Activated CD4-positive, alpha-beta T cell treated with anti-CD3 and anti-CD28 coated beads, Interleukin-2, amount 50 U/mL, for 4 hours (primary cell): Measurements from ENCODE around the gene CCR6.

Experiments
- DNase-seq, 2 experiments: peaks; one replicate each; pipeline ENCODE4 v3.0.0-alpha.2; 2020

Gene CCR6

DNA sequence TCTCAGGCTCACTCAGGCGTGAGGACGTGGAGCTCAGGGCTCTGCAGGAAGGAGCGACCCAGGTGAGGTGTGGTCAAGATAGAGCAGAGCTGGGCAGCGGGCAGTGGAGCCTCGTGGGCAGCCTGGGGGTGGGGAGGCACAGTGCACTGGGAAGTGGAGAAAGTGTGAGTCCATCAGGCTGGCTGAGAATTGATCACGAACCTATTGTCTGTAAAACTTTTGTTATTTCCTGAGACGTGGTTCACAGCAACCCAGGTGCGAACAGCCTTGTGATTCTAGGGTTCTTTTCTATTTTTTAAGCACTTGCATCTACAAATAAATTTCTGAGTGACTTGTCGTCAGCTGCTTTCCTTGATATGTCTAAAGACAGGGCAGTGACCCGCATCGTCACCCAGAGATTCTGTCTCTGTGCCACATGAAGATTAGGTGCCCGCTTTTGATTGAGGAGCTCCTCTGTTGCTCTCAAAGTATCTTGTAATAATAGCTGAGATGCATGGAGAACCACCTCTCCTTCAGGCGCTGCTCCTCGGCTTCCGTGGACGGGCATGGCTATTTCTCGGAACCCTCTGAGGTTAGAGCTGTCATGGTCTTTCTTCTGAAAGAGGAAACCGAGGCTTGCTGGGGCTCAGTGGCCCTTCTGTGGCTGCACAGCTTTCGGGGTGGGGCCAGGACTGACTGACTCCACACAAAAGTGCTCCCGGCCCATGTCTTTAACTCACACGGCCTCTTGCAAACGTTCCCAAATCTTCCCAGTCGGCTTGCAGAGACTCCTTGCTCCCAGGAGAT, 662 bp upstream of the CCR6 start:
- DNase-seq = no peak

DNA sequence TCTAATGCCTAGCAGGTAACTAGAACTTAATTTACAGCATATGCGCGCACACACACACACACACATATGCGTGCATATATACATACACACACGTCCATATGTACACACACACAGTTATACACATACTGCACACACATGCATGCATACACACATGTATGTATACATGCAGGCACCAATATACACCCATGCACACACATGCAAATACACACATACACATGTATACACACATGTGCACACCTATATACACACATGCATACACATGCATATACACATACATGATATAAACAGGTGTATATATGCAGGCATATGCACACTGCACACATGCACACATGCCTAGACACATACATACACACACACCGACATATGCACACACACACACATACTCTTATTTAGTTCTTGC, 1.9 kb downstream of the CCR6 start:
- no peak for DNase-seq

DNA sequence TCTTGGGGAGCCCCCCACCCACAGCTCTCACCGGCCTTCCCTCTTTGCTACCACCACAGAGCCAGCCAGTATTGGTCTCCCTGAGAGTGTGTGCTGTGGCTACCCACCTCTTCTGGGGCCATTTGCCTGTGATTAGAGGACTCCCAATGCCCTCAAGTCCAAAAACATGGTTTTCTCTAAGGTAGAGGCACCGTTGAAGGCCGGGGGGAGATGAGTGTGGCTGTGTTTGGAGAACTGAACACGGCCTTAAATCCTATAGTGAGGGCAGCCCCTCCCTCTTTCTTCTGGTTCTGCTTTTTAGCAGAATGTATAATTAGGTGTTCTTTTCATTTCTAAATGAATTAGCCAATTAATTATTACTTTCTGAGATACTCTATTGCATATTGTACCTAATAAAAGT, 2.5 kb downstream of the CCR6 start:
- no peak for DNase-seq

DNA sequence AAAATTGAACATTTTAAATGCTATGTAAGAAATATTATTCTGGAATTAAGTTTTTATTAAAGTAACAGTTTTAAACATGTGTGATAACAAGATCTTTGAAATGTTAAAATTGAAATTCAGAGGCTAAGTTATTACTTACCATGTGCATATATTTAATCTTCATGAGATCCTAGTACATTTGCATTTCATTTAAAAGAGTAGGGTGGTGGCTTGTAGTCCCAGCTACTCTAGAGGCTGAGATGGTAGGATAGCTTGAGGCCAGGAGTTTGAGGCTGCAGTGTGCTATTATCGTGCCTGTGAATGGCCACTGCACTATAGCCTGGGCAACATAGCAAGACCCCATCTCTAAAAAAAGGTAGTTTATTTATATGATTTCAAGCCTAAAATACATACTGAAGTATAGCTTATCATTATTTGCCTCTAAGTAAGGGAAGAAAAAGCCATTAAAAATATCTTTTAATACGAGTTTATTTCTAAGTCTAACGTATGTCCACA, 3.0 kb downstream of the CCR6 start:
- DNase-seq = no peak

DNA sequence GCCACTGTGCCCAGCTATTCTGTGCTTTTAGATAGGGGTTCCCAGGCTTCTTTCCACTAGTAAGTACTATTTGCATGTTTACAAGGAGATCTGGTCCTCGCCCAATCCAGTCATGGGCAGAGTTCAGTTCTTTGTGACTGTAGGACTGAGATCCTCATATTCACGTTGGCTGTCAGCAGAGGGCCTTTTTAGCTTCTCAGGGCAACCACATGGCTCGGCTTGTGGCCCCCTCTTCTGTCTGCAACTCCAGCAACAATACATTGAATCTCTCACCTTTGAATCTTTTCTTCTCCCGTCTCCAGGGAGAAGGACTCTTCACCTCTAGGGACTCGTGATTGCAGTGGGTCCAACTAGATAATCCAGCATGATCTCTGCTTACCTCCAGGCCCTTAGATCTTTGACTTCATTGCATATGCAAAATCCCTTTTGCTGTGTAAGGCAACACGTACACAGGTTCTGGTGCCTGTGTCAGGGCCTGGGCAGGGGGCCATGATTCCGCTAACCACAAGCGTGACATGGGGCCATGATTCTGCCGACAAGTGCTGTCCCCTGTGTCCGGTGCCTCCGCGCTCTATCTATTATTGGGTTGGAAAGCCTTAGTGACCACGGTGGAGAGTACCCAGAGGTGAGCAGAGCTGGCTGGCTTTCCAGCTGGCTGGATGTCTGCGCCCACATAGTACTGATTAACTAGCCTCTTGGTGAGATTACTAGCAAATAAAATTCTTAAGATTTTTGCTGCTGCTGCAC, 5.1 kb downstream of the CCR6 start:
- DNase-seq = no peak

DNA sequence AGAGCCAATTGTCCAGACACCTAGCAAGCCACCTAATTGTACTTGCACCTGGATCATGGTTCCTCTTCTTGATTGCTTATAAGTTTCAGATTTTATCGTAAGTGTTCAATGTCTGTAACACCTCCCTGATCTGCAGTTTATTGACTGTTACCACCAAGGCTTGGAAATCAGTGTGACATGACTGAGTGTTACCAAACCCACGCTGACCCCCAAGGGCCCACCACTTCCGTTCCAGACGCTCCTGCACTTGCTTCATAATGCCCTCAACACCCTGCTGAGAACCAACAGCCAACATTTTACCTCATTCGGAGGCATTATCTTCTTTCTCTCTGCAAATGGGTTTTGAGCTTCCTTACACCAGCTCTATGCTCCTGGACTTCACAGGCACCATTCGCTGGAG, 6.3 kb downstream of the CCR6 start:
- DNase-seq = no peak

DNA sequence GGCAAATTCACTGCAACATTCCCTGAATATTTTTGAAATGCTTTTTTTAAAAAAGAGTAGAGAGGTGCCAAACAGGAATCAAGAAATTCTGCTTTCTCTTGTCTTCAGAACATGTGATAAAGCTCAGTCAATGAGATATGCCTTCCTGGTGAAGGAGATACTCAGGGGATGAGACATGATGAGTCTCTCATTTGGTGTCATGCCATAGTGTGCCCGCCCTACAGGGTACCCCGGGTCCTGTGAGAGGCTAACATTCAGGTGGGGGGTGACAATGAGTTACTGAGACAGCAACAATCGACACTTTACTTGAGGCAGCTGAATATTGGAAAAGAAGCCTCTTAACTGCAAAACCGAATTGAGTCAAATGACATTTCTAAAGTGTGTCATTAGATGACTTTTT, 6.7 kb downstream of the CCR6 start:
- DNase-seq = no peak

DNA sequence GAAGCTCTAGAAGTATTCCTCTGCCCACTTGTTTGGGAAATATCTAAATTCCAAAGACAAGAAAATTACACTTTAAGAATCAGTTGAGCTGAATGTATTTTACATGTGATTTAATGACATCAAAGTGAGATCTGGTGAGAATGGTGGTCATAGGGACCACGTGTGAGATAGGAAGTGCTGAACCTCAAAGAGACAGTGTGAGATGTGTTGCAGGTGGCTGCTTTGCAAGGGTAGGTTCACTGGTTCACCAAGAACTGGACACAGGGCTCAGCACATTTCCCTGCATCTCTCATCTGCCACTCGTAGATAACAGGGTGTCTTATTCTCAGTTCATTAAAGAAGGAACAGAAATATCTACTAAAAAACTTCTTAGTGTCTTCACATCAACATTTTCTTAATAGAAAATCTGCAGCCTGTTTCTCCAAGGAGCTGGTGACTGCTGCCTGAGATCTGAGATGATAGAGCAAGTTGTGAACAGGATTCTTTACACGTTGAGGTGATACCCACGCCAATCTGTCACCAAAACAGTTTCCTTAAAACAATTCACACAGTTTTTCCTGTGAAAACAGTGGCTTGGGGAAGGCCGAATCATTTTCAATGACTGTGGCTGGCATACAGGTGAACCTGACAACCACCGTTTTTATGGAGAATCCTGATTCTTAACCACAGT, 7.2 kb downstream of the CCR6 start:
- no peak for DNase-seq

DNA sequence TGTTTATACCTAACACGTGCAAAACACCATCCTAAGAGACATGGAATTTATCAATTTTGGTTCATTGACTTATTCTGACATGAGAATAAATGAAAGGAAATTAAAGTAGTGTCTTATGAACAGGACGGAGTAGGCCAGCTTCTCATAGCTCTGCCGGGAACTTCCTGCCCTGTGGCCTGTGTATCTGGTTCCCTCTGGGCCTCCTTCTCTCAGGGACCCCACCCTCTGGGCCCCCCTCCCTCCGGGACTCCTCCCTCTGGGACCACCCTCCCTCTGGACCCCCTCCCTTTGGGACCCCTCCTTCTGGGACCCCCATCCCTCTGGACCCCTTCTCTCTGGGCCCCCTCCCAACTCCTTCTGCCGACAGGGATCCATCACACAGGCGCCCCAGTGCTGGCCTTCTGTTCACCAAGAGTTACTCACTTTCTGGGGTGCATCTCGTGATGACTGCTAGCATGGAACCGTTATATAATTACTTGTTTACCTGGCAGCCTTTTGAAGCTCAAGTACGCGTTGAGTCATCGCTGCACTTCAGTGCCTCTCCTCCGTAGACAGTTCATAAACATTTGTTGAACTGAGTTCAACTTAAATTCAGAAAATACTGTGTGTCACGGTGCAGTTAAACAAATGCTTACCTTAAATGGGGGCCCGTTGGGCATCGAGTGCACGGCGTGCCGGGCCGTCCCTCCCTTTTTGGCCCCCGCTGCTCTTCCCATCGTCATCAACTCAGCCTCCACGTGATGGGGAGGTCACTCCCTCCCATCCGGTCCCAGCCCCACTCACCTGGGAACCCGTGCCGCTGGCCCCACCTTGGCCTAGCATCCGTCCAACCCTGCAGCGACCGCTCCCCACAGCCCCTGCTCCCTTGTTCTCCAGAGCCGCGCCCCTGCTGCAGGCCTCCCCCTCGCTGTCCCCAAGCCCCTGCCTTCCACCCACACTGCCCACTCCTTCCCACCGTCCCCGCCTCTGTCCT, 8.1 kb downstream of the CCR6 start:
- DNase-seq = no peak

DNA sequence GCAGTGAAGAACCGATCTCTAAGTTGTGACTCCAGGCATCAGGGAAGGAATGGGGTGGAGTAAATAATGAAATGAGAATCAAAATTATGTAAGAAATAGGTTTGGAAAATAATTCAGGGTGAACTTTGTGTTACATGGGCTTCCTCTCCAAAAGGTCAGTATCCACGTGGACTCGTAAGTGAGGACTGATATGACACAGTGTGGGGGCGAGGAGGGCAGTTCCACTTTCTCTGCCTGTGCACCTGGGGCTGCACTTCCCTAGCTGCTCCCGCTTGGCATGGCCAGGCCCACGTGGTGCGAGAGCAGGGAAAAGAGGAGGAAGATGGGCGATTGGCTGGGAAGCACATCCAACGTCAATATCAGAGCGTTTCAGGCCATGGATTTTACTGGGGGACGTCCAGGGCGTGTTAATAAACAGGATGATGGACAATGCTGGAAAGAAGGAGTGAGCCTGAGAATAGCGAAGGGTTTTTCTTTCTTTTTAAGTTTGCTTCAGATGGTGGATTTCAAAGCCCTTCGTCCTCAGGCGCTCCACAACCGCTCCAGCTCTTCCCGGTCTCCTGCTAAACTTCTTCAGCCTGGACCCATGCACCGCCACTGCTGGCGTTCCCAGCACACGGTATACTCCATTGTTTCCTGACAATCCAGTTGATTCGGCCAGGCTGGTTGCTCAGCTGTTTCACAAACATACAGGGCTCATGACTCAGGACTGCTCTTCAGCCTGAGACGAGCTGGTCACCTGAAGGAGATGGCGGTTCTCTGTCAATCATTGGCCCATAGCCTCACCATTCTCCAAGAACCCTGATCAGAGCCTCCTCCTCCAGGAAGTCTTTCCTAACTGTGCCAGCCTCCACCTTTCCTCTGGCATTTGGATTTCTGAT, 11.8 kb downstream of the CCR6 start:
- DNase-seq = no peak

DNA sequence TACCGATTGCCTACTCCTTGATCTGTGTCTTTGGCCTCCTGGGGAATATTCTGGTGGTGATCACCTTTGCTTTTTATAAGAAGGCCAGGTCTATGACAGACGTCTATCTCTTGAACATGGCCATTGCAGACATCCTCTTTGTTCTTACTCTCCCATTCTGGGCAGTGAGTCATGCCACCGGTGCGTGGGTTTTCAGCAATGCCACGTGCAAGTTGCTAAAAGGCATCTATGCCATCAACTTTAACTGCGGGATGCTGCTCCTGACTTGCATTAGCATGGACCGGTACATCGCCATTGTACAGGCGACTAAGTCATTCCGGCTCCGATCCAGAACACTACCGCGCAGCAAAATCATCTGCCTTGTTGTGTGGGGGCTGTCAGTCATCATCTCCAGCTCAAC, 13.5 kb downstream of the CCR6 start:
- no peak for DNase-seq

DNA sequence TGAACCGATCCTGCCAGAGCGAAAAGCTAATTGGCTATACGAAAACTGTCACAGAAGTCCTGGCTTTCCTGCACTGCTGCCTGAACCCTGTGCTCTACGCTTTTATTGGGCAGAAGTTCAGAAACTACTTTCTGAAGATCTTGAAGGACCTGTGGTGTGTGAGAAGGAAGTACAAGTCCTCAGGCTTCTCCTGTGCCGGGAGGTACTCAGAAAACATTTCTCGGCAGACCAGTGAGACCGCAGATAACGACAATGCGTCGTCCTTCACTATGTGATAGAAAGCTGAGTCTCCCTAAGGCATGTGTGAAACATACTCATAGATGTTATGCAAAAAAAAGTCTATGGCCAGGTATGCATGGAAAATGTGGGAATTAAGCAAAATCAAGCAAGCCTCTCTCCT, 14.2 kb downstream of the CCR6 start:
- no peak for DNase-seq

DNA sequence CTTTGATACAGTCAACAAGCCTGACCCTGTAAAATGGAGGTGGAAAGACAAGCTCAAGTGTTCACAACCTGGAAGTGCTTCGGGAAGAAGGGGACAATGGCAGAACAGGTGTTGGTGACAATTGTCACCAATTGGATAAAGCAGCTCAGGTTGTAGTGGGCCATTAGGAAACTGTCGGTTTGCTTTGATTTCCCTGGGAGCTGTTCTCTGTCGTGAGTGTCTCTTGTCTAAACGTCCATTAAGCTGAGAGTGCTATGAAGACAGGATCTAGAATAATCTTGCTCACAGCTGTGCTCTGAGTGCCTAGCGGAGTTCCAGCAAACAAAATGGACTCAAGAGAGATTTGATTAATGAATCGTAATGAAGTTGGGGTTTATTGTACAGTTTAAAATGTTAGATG, 15.0 kb downstream of the CCR6 start:
- no peak for DNase-seq

DNA sequence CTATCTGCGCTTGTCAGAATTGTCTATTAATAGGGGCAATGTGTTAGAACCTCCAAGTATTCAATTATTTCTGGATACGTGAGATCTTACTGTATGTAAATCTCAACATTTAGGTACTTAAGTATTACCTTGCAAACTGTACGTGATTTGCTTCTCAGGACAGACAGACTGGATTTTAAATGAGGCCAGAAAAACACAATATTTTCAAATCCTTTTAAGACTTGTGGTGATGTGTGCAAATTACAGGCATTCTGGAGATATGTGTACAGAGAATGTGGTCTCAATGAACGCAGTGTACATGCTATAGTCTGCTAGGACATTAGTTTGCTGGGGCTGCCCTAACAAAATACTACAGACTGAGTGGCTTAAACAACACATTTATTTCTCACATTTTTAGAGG, 16.9 kb downstream of the CCR6 start:
- no peak for DNase-seq

DNA sequence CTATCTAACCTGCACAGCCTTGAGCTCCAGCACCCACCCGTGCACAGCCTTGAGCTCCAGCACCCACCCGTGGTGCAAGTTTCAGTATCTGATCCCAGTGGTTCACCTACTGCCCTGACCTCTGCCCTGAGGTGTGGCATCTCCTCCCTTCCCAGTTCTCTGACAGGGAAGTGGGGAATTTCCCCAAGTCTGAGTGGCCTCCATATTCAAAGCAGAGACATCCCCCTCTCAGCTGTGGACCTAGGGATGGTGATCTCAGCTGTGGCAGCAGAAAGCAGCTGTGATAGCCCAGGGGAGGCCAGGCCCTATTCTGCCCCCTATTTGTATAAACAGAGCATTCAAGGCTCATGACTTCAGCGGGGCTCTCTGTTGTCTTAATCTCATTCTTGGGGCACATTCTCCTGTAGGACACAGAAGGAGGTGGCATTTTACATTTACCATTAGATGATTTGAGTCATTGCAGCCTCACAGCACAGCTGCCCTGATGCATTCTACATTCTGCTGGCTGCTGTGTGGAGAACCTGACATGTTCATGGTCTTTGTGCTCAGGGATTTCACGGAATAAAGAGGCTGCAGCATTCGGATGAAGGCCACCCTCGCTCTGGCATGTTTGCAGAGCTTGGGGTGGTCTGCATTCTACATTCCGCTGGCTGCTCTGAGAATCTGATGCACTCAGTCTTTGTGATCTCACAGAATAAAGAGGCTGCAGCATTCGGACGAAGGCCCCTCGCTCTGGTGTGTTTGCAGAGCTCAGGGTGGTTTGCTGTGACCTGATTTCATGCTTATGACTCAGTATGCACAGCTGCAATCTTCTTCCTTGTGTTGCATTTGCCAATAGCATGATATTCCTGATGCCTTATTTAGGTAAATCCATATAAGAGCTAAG, 17.9 kb downstream of the CCR6 start:
- DNase-seq = no peak

DNA sequence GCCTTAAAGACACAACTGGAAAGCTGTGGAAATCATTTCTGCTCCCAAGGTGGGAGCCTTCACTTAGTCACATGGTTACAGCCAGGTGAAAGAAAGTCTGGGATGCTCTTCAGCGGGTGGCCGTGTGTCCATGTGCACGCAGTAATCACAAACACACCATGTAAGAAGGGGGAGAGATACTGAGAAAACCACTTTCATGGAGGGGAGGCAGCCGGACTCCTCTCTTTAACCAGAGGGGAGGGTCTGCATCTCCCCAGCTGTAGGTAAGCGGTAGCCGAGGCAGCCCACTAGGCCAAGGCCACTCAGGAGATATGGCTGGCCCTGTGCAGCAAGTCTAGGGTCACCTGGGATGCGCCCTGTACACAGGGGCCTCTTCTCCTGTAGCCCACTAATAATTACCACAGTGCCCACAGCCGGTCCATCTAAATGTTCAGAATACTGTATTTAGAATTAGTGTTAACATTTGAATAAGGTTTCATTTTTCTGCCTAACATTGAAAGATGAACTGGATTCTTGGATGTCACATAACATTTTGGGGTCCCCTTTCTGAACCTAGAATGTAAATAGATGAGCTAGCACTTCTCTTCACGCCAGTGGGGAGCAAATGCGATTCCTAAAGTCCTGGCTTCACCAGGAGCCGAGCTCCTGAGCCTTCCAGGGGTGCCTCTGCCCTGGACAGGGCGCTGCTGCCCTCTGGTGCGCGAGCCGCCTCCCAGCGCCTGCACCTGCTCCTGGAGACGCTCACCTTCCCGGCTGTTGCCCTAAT, 19.0 kb downstream of the CCR6 start:
- DNase-seq = peak; percentile 44 to 46

DNA sequence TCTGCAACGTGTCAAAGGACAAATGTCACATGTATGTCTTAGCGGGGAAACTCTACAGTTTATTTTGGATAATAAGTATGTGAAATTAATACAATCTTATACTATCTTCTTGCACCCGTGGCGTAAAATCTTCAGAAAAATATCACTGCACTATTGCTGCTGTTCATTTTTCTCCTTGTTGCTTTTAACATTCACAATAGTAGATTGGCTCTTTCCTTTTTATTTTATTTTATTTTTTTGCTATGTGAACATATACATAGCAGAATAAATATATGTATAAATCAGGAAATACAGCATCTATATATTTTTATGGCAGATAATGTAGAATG, 19.5 kb downstream of the CCR6 start:
- DNase-seq = no peak

DNA sequence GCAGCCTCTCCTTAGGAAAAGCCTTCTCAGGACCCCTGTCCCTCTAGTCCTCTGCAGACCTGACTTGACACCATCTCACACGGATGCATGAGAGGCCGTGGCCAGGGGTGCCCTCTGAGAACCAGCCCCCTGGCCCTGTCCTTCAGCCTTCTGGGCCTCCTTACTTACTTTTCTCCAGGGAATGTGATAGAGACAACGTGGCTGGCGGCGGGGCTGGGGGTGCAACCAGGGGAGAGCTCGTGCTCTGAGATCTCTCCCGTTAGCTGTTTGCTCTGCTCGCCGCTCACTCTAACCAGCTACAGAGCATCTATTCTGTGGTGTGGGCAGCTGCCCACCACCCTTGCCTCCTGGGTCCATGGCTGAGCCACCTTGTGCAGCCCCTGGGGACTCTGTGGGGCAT, 20.1 kb downstream of the CCR6 start:
- no peak for DNase-seq

DNA sequence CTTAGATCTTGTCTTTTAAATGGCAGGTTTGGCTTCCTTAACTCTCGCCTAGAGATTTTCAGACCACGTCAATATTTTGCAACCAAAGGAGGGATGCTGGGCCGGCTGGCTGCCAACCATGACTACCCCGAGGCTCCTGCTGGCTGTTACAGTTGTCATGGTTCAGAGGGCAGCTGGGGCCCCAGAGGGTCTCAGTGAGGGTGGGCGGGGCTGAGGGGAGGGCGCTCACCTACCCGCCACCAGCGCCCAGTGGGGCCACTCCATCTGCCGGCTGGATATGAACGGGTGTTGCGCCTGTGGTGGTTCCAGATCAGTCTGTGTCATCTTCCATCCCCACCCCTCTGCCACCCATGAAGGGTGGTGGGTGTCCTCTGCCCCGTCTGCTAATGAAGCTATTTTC, 22.6 kb downstream of the CCR6 start:
- DNase-seq = no peak

DNA sequence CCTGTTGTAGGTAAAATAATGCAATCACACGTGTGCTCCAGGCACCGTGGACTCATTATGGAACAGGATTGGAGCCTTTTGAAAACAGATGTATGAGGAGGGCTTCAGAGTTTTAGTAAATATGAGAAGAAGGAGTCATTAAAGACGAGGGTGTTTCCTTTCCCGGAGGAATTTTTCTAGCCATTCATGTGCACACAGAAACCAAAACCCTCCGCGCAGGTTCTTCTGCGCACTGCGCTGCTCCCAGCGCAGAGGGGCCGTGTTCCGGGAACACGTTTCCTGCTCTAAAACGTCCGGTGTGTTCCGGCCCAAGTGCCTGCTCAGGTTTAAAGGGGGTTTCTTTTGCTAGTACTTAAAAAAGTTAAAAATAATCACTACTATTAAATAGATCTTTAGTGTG, 23.2 kb downstream of the CCR6 start:
- no peak for DNase-seq
